HCT116 (cell line): ENCODE data around the gene ERC1.

Experiments
- ATF3 ChIP-seq: IDR thresholded peaks from 2 replicates; pipeline ENCODE4 v1.6.1; 2012
- CBX3 ChIP-seq: IDR thresholded peaks from 2 replicates; pipeline ENCODE4 v1.6.1; 2012; ENCODE audit warnings: low read depth
- EZH2phosphoT487 ChIP-seq: fragments of 200-600 bp; IDR thresholded peaks from 2 replicates; pipeline ENCODE4 v1.6.1; 2018; ENCODE audit warnings: antibody characterized with exemption, borderline replicate concordance
- JUND ChIP-seq: IDR thresholded peaks from 2 replicates; pipeline ENCODE4 v1.6.1; 2012
- POLR2A ChIP-seq: IDR thresholded peaks from 2 replicates; pipeline ENCODE4 v1.7.0; 2011; ENCODE audit warnings: borderline replicate concordance; ENCODE audit not compliant: insufficient read depth, insufficient read length; ENCODE audit errors: extremely low read depth
- POLR2AphosphoS5 ChIP-seq: IDR thresholded peaks from 2 replicates; pipeline ENCODE4 v1.6.1; 2011; ENCODE audit warnings: mild to moderate bottlenecking, low read depth, low read length, moderate library complexity
- RAD21 ChIP-seq: IDR thresholded peaks from 2 replicates; pipeline ENCODE4 v1.6.1; 2012; ENCODE audit warnings: low read depth, mild to moderate bottlenecking
- SIN3A ChIP-seq: IDR thresholded peaks from 2 replicates; pipeline ENCODE4 v1.6.1; 2012; ENCODE audit warnings: low read depth
- ZNF274 ChIP-seq: fragments of 200-500 bp; sonication (Bioruptor generic); IDR thresholded peaks from 2 replicates; pipeline ENCODE4 v1.6.1; 2014; ENCODE audit warnings: mild to moderate bottlenecking, low read depth, low read length, inconsistent platforms
- TF ChIP-seq, protein P1 (sequence below), 3 experiments: fragments of 200-600 bp in 1 of 3; sonication (generic) in 1 of 3; IDR thresholded peaks in 2 of 3; conservative IDR thresholded peaks in 1 of 3; 2 replicates each; pipeline ENCODE4 v1.5.1; 2012 to 2017; ENCODE audit warnings: low read depth in 2 of 3, low read length in 2 of 3, antibody characterized with exemption in 1 of 3, borderline replicate concordance in 1 of 3, control low read depth in 1 of 3, mild to moderate bottlenecking in 1 of 3, mixed read lengths in 1 of 3, mixed run types in 1 of 3, moderate library complexity in 1 of 3; ENCODE audit not compliant: insufficient read depth in 1 of 3
- TF ChIP-seq, protein P2 (sequence below): IDR thresholded peaks from 2 replicates; pipeline ENCODE4 v1.6.1; 2012
- TF ChIP-seq, protein P3 (sequence below): IDR thresholded peaks from 2 replicates; pipeline ENCODE4 v1.6.1; 2011; ENCODE audit warnings: mild to moderate bottlenecking, low read length, moderate library complexity; ENCODE audit not compliant: insufficient replicate concordance; ENCODE audit errors: extremely low read depth

- TF ChIP-seq ATF3 = no peak
- TF ChIP-seq POLR2A = no peak
- no peak for TF ChIP-seq ZNF274
- TF ChIP-seq, protein P1, sequence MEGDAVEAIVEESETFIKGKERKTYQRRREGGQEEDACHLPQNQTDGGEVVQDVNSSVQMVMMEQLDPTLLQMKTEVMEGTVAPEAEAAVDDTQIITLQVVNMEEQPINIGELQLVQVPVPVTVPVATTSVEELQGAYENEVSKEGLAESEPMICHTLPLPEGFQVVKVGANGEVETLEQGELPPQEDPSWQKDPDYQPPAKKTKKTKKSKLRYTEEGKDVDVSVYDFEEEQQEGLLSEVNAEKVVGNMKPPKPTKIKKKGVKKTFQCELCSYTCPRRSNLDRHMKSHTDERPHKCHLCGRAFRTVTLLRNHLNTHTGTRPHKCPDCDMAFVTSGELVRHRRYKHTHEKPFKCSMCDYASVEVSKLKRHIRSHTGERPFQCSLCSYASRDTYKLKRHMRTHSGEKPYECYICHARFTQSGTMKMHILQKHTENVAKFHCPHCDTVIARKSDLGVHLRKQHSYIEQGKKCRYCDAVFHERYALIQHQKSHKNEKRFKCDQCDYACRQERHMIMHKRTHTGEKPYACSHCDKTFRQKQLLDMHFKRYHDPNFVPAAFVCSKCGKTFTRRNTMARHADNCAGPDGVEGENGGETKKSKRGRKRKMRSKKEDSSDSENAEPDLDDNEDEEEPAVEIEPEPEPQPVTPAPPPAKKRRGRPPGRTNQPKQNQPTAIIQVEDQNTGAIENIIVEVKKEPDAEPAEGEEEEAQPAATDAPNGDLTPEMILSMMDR (IDR thresholded peaks at IDR 0.05 in 2 of 3, conservative IDR thresholded peaks at IDR 0.05 in 1 of 3; ENCODE audit: borderline replicate concordance in 1 of 3, insufficient read depth in 1 of 3, low read depth in 2 of 3, low read length in 2 of 3) = no peak
- TF ChIP-seq EZH2phosphoT487 = no peak
- TF ChIP-seq, protein P2, sequence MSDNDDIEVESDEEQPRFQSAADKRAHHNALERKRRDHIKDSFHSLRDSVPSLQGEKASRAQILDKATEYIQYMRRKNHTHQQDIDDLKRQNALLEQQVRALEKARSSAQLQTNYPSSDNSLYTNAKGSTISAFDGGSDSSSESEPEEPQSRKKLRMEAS = no peak
- no peak for TF ChIP-seq RAD21
- TF ChIP-seq JUND = no peak
- no peak for TF ChIP-seq POLR2AphosphoS5
- no peak for TF ChIP-seq SIN3A
- TF ChIP-seq CBX3 = peak; percentile 35; the same call in 1 of the 2 replicates
- TF ChIP-seq, protein P3, sequence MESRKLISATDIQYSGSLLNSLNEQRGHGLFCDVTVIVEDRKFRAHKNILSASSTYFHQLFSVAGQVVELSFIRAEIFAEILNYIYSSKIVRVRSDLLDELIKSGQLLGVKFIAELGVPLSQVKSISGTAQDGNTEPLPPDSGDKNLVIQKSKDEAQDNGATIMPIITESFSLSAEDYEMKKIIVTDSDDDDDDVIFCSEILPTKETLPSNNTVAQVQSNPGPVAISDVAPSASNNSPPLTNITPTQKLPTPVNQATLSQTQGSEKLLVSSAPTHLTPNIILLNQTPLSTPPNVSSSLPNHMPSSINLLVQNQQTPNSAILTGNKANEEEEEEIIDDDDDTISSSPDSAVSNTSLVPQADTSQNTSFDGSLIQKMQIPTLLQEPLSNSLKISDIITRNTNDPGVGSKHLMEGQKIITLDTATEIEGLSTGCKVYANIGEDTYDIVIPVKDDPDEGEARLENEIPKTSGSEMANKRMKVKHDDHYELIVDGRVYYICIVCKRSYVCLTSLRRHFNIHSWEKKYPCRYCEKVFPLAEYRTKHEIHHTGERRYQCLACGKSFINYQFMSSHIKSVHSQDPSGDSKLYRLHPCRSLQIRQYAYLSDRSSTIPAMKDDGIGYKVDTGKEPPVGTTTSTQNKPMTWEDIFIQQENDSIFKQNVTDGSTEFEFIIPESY = no peak
Measured at GRCh38 chr12:1058423-1058822, 67.4 kb downstream of the ERC1 start.
